ENCODE measurements around the gene FBXO21.
"Not testable (repeated sequence)": the region's sequence is repeated elsewhere in the genome, so short reads cannot be mapped to it uniquely, and the experiment has no call there.

Gene FBXO21

DNA sequence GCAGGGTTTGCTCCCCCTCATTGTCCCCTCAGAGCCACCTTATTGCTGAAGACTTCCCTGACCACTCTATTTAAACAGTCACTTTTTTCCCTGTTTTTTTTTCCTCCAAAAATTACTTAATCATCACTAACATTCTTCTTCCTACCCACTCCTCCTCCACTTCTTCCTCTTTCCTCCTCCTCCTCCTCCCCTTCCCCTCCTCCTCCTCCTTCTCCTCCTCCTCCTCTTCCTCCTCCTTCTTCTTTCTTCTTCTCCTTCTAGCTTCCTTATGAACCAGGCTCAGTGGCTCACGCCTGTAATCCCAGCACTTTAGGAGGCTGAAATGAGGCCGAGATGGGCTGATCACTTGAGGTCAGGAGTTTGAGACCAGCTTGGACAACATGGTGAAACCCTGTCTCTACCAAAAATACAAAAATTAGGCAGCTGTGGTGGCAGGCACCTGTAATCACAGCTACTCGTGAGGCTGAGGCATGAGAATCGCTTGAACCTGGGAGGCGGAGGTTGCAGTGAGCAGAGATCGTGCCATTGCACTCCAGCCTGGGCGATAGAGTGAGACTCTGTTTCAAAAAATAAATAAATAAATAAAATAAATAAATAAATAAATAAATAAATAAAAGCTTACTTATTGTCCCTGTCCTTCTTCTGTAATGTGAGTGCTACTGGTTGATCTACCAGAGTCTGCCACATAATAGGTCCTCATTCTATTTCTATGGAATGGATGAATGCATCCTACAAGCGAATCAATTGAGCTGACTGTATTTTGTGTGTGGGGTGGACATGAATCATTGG is 9.9 kb upstream of the FBXO21 start:
- DNase-seq: not testable (repeated sequence)

DNA sequence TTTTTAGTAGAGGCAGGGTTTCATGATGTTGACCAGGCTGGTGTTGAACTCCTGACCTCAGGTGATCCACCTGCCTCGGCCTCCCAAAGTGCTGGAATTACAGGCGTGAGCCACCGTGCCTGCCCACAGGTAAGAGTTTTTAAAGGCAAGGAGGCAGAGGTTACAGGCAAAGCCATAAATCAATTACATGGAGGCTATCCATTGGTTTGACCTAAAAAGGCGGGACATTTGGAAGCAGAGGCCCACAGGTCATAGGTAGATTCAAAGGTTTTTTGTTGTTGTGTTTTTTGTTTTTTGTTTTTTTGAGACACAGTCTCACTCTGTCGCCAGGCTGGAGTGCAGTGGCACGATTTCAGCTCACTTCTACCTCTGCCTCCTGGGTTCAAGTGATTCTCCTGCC is 6.1 kb upstream of the FBXO21 start:
- DNase-seq: not testable (repeated sequence)

DNA sequence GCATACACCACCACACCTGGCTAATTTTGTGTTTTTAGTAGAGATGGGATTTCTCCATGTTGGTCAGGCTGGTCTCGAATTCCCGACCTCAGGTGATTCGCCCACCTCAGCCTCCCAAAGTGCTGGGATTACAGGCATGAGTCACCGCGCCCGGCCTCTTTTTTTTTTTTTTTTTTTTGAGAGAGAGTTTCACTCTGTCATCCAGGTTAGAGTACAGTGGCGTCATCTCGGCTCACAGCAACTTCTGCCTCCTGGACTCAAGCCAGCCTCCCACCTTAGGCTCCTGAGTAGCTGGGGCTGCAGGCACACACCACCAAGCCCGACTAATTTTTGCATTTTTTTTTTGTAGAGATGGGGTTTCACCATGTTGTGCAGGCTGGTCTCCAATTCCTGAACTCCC is 4.8 kb upstream of the FBXO21 start:
- not testable (repeated sequence) for DNase-seq

DNA sequence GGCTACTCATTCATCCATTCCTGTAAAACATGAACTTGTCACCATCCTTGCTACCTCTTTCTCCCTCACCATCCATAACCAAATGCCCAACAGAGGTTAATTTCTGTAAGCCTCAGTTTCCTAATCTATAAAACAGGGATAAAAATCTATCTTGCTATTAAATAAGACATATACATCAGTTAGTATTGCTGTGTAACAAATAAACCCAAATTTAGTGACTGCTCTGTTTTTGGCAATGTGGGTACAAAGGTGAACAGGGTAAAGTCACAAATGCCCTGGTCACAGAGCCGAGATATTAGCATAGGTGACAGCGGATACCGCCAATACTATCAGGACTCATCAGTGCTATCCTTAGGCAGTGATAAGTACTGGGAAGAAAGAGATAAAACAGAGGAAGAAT is 3.6 kb upstream of the FBXO21 start:
- no peak for DNase-seq

DNA sequence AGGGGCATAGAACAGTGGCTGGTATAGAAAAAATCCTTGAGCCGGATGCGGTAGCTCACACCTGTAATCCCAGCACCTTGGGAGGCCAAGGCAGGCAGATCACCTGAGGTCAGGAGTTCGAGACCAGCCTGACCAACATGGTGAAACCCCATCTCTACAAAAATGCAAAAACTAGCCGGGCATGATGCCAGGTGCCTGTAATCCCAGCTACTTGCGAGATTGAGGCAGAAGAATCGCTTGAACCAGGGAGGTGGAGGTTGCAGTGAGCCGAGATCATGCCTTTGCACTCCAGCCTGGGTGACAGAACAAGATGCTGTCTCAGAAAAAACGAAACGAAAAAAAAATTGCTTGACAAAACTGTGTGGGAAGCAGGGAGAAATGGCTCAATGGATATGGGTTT is 2.3 kb upstream of the FBXO21 start:
- not testable (repeated sequence) for DNase-seq

DNA sequence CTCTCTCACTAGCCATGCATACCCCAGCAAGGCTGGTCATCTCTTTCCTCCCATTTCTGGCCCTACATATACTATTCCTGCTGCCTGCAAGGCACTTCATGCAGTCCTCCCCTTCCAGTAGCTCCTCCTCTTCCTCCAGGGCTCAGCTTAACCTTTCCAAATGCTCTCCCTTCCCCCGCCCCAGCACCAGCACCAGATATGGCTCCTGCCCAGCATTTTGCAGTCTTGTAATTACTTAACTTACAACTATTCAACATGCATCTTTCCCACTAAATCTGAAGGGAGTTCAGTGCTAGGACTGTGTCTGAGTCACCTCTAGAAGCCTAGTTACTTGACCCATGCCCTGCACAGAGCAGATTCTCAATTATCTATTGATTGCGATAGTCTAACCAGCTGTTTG is 1.8 kb upstream of the FBXO21 start:
- DNase-seq: no peak

DNA sequence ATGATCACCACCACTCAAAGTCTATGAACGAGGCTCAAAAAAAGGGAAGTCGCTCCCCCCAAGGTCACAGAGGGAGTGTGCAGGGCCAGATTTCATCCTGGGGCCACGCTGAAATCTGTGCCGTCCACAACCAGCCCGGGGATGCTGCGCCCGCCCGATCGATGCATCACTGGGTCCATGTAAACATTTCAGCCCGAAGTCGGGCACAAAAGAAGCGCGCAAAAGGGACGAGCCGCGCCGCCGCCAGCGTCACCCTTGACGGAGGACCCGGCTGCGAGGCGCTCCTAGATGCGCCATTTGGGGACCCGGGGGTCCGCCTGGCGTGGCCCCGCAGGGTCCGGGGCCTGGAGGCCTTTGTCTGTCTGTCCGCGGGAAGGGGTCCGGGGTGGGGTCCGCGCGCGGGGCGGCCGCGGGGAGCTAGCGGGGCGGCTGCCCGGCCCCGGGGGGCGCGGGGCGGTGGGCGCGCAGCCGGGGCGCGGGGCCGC is 503 bp downstream of the FBXO21 start:
- no peak for DNase-seq

DNA sequence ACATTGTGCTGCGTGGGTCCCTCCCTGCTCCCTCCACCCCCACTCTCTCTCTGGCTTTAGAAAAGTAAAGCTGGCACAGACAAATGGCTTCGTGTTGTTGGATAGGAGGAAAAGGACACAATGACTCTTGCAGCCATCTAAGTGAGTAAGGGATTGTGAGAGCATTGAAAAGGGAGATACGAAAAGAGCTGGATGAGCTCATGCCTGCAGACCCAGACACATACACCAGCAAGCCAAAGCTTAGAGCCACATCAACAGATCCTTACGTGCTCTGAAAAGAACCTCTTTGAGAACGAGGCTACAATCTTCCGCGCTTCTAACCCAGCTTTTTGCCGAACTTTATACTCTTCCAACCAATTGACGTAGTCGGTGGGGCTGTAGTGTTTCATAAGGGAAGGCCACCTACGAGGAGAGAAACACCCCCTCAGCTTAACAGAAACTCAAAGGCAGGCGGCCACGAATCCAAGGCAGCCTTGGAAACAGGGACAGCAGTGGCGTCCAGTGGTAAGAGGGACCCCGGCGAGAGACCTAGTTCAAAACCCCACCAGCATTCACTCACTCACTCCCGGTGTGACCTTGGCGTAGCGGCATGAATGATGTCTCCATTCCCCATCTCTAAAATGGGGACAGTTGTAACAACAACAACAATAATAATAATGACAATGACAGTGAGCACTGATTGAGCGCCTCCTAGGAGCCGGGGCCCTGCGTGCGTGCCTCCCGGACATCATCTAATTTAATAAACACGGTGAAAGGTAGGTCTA is 1.1 kb downstream of the FBXO21 start:
- DNase-seq: no peak

DNA sequence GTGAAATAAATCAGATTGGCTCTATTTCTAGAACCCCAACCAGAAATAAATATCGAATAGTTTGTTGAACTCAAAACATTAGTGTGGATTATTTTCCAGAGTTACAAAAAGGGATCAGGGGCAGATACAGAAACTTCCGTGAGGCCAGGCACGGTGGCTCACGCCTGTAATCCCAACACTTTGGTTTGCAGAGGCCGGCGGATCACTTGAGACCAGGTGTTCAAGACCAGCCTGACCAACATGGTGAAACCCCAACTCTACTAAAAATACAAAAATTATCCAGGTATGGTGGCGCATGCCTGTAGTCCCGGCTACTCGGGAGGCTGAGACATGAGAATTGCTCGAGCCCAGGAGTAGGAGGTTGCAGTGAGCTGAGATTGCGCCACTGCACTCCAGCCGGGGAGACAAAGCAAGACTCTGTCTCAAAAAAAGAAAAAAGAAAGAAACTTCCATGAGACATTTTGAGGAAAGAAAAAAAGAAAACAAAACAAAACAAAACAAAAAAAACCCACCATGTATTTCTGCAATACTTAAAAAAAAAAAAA is 2.1 kb downstream of the FBXO21 start:
- DNase-seq: no peak

DNA sequence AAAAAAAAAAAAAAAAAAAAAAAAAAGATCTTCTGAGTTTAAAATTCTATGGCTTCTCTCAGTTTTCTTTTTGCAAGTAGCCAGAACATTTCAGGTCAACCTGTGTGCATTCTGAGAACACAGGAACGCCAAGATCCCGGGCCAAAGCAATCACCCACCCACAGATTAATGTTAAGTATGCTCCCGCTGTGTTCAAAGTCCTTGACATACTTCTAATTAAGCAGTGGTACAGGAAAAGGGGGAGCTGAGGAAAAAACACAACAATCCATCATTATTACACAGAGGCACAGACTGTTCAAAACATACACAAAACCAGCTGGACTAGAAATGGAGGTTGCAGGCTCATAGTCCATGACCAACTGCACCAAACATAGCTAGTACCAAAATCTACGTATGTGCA is 2.8 kb downstream of the FBXO21 start:
- no peak for DNase-seq

DNA sequence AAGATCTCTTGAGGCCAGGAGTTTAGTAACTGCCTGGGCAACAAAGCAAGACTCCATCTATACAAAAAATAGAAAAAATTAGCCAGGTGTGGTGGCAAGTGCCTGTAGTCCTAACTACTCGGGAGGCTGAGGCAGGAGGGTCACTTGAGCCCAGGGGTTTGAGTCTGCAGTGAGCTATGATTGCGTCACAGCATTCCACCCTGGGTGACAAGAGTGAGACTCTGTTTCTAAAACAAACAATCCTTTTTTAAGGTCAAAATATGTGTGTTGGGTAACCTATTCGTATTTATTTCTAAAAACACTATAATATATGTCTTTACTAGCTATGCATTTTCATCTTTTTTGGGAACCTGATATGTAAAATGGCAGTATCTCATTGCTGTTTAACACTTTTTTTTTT is 7.4 kb downstream of the FBXO21 start:
- DNase-seq: no peak

DNA sequence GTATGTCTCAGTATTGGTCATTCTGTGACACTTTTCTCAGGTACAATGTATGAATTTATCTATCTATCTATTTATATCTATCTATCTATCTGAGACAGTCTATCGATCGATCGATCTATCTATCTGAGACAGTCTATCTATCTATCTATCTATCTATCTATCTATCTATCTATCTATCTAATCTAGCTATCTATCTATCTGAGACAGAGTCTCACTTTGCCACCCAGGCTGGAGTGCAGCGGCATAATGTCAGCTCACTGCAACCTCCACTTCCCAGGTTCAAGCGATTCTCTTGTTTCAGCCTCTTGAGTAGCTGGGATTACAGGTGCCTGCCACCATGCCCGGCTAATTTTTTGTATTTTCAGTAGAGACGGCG is 8.8 kb downstream of the FBXO21 start:
- DNase-seq: not testable (repeated sequence)

DNA sequence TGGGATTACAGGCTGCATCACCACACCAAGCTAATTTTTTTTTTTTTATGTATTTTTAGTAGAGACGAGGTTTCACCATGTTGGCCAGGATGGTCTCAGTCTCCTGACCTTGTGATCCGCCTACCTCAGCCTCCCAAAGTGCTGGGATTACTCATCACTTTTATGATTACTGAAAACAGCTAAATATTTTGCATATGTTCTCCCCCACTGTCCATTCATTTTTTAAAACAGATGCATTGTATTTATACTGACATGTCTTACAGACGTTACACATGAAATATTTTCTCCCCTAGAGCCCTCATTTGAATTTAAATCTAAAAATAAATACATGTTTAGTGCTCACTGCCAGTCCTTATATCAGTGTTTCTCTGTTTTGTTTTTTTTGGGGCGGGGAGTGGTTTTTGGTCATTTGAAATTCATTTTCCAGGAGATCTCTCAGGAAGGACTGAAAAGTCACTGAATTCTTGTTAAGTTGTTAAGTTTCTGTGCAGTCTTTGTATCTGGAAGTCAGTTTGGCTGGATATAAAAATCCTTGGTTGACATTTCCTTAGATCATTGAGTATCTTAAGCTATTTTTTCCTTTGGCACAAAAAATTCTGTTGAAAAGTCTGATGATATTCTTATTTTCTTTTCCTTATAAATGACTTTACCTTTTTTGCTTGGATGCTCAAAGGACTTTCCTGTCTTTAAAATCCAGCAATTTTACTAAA is 9.4 kb downstream of the FBXO21 start:
- no peak for DNase-seq

DNA sequence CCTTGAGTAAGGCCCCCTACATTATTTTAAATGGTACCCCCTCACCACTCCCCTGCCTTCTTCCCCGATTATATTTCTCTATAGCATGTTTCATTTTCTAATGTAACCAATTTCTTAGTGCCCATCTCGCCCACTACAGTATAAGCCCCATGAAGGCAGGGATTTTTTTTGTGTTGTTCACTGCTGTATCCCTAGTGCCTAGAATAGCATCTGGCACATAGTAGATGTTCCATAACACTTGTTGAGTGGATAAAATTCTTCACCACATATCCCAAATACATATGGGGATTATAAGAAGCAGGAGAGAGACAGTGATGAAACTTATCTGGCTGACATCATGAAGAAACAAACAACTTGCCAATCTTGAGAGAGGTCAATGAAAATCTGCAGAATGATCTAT is 11.5 kb downstream of the FBXO21 start:
- no peak for DNase-seq

DNA sequence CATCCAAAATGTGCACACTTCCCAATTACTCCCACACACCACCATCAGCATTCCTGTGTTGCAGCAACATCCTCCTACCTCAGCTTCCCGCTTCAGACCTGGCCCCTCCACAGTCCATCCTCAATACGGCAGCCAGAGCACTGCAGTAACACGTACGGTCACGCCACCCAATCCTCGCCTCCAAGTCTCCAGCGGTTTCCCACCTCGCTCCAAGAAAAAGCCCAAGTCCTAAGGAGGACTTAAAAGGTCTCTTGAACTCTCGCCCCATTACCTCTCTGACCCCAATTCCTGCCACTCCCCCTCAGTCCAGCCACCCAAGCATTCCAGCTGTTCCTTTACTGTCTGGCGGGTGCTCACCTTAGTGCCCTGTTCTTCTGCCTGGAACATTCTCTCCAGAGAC is 12.0 kb downstream of the FBXO21 start:
- no peak for DNase-seq

DNA sequence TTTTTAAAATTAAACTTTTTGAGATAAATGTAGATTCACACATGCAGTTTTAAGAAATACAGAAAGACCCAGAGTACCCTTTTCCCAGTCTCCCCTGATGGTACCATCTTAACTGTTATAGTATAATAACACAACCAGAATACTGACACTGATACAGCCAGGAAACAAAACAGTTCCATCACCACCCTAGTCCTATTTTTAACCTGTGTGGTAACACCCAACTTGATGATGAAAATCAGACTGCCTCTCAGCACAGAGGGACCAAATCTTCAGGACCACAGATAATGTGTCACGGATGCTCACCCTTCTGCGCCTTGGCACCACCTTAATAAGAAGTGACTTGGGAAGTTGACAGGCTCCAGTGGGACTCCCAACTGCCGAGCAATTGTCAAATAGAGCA is 18.1 kb downstream of the FBXO21 start:
- no peak for DNase-seq

DNA sequence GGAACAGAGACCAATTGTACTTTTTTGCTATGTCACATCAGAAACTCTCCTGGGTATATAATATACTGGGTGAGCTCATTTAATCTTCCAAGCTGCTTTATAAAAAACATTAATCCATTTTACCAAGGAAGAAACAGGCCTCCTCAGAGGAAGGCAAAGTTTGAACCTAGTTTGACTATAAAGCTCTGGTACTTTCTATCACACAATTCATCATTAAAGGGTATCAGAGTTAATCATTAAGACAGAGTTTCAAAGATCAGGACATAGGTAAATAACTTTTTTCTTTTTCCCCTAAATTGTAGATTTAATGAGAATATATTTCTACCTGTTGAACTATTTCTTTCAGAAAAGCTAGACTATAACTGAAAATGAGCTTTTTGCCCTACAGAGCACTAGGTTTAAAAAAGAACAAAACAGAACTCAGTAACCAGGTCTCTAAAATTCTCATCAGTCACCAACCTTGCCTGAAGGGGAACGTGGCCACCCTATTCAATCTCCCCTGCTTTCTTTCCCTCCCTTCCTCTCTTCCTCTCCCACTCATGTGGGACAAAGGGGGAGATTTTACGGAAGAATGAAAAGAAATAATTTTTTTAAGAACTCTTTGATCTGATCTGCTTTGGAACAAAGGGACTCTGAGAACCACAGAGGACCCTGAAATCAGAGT is 18.6 kb downstream of the FBXO21 start:
- DNase-seq: no peak

DNA sequence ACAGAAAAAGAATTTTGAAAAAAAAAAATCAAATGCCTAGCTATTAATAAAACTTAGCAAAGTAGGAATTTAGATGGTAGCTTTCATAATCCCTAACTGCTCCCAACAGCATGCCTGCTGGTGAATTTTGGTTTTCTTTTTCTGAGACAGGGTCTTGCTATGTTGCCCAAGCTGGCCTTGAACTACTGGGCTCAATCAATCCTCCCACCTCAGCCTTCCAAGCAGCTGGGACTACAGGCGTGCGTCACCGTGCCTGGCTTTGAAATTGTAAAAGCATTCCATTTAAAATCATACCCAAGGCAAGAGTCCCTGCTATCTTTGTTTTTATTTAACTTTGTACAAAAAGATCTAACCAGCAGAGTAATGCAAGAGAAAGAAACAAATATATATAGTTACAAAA is 20.7 kb downstream of the FBXO21 start:
- DNase-seq: no peak

DNA sequence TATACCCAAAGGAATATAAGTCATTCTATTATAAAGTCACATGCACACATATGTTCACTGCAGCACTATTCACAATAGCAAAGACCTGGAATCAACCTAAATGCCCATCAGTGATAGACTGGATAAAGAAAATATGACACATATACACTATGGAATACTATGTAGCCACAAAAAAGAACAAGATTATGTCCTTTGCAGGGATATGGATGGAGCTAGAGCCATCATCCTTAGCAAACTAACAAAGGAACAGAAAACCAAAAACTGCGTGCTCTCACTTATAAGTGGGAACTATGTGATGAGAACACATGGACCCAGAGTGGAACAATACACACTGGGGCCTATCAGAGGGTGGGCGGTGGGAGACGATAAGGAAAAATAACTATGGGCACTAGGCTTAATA is 21.3 kb downstream of the FBXO21 start:
- no peak for DNase-seq

DNA sequence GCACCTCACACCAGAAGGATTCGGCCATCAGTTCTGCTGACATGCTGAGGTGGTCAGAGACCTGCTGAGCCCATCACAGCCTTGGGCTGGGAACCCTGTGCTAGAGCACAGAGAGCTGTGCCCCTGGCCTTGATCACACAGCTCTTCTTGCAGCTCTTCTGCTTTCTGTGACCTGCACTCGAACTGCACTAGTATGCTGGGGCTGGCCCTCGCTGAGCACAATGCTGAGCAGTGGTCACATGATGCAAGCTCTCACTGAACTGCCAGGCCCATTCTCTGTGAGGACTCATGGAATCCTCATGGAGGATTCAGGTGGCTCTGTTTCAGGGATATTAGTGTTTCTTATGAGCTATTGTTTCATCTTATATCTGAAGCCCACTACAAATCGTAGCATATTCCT is 22.5 kb downstream of the FBXO21 start:
- no peak for DNase-seq

DNA sequence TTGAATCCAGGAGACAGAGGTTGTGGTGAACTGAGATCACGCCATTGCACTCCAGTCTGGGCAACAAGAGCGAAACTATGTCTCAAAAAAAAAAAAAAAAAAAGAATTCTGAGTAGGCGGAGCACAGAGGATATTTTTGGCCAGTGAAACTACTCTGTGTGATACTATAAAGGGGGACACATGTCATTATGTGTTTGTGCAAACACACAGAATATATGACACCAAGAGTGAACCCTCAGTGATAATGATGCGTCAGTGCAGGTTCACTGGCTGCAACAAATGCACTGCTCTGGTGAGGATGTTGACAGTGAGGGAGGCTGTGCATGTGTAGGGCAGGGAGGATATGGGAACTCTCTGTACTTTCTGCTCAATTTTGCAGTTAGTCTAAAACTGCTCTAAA is 24.2 kb downstream of the FBXO21 start:
- no peak for DNase-seq

DNA sequence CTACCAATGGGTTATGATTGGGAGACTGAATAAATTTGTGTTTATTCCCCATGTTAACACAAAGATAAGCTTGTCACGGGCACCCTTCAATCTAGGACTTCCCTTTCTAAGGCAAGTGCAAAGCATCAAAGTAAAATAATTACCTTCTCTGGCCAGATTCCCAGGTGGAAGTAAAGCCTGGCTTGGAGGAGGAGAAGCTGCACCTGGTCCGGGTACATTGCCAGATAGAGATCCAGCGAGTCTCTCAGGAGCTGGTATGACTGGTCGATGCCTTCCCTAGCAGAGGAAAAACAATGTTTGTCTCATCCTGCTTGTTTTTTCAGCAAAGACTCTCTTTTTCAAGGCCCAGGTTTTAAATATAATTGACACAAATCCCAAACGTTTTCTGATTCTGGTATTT is 24.9 kb downstream of the FBXO21 start:
- DNase-seq: no peak

DNA sequence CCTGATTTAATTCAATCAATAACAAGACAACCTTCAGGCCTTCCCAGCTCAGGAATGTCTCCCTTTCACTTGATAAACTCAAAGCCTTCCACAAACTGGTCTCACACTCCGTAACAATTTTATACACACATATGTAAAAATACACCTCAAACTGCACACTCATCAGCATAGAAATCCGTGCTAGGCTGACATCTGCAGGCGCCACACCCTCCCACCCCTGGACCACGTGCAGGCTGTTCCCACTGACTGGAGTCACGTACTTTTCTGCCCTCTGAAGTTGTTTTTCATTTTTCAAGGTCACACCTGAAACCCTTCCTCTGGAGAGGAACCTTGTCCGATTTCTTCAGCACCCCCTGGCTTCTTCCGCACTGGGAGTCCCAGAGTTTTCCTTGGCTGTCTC is 27.6 kb downstream of the FBXO21 start:
- no peak for DNase-seq

Data from NCI-H748 treated with DMSO at 0.1 percent for 48 hours (cell line).